IMR-90 (cell line): ENCODE measurements around the gene MEF2B. TPM values are rescaled to one million over a fixed set of nuclear protein-coding genes. Genes with fewer than 3 reads are reported as not detected.

ENCODE experiments used
- ATAC-seq: fragments of 200-7000 bp; cut with Tn5 transposase; 2 replicates; pipeline ENCODE4 v1.9.1; 2020; ENCODE audit warnings: low read depth, mild to moderate bottlenecking, moderate library complexity
- BruUV-seq: library from RNA; stranded (reverse); fragments of 400-500 nt; replicated peaks from 2 replicates; lab custom pipeline; 2021; lab: Mats Ljungman, UMichigan
- CTCF ChIA-PET: fragments of 300-600 bp; formaldehyde crosslinking; extraction: SDS; loops from one replicate; lab custom pipeline; 2021; ENCODE audit warnings: antibody characterized with exemption; lab: Yijun Ruan, JAX
- POLR2A ChIA-PET: fragments of 300-600 bp; sonication (Branson Sonifier 250); formaldehyde crosslinking; loops from one replicate; lab custom pipeline; 2022; ENCODE audit warnings: antibody characterized with exemption; ENCODE audit not compliant: unreplicated experiment; lab: Charles Lee
- DNase-seq: peaks from one replicate; pipeline ENCODE4 v3.0.0; 2013
- H2AFZ ChIP-seq: replicated peaks from 2 replicates; pipeline ENCODE3; 2013; ENCODE audit warnings: low read length, mild to moderate bottlenecking; ENCODE audit not compliant: poor library complexity
- H2AK5ac ChIP-seq: 2 replicates; pipeline ENCODE4 v1.6.1; 2013; ENCODE audit warnings: low read depth, low read length, inconsistent platforms
- H2AK9ac ChIP-seq: replicated peaks from 2 replicates; pipeline ENCODE3; 2013; ENCODE audit warnings: mild to moderate bottlenecking, low read depth, low read length, moderate library complexity; ENCODE audit not compliant: poor library complexity
- H2BK120ac ChIP-seq: 2 replicates; pipeline ENCODE4 v1.6.1; 2013; ENCODE audit warnings: low read depth, low read length, inconsistent platforms
- H2BK15ac ChIP-seq: 3 replicates; pipeline ENCODE4 v1.6.1; 2013; ENCODE audit warnings: low read depth, low read length, inconsistent platforms
- H2BK20ac ChIP-seq: 2 replicates; pipeline ENCODE4 v1.6.1; 2013; ENCODE audit warnings: low read depth, mild to moderate bottlenecking, inconsistent platforms, low read length, moderate library complexity
- H2BK5ac ChIP-seq: 2 replicates; pipeline ENCODE4 v1.6.1; 2013; ENCODE audit warnings: mild to moderate bottlenecking, low read depth, low read length, inconsistent platforms; ENCODE audit not compliant: poor library complexity, severe bottlenecking
- H3K14ac ChIP-seq: replicated peaks from 2 replicates; pipeline ENCODE4 v1.6.1; 2013; ENCODE audit warnings: low read depth, low read length, inconsistent platforms
- H3K18ac ChIP-seq: 2 replicates; pipeline ENCODE4 v1.6.1; 2013; ENCODE audit warnings: low read depth, low read length, control low read depth
- H3K23ac ChIP-seq: 2 replicates; pipeline ENCODE4 v1.6.1; 2013; ENCODE audit warnings: low read depth, low read length, inconsistent platforms
- H3K27ac ChIP-seq: 2 replicates; pipeline ENCODE4 v1.5.1; 2013; ENCODE audit warnings: mild to moderate bottlenecking, control low read depth, low read length; ENCODE audit not compliant: insufficient read depth
- H3K27me3 ChIP-seq: 2 replicates; pipeline ENCODE4 v1.6.1; 2013; ENCODE audit warnings: low read length; ENCODE audit not compliant: control insufficient read depth, insufficient read depth
- H3K36me3 ChIP-seq: 2 replicates; pipeline ENCODE4 v1.6.1; 2013; ENCODE audit warnings: low read length, mixed read lengths; ENCODE audit not compliant: control insufficient read depth, insufficient read depth
- H3K4ac ChIP-seq: 2 replicates; pipeline ENCODE4 v1.6.1; 2013; ENCODE audit warnings: low read depth, low read length, inconsistent platforms
- H3K4me1 ChIP-seq: 2 replicates; pipeline ENCODE4 v1.6.1; 2013; ENCODE audit warnings: low read length, mixed read lengths; ENCODE audit not compliant: control insufficient read depth, insufficient read depth
- H3K4me2 ChIP-seq: 2 replicates; pipeline ENCODE4 v1.6.1; 2013; ENCODE audit warnings: low read depth, mild to moderate bottlenecking, control low read depth, low read length, moderate library complexity
- H3K4me3 ChIP-seq: 2 replicates; pipeline ENCODE4 v1.5.1; 2013; ENCODE audit warnings: low read depth, mild to moderate bottlenecking, control low read depth, low read length, moderate library complexity; ENCODE audit not compliant: insufficient read depth
- H3K56ac ChIP-seq: 2 replicates; pipeline ENCODE4 v1.6.1; 2013; ENCODE audit warnings: low read length, inconsistent platforms; ENCODE audit not compliant: insufficient read depth; ENCODE audit errors: extremely low read depth
- H3K79me1 ChIP-seq, 2 experiments: 2 replicates each; pipeline ENCODE4 v1.6.1; 2013; ENCODE audit warnings: low read length in 2 of 2, inconsistent platforms in 1 of 2, low read depth in 1 of 2
- H3K9ac ChIP-seq: 2 replicates; pipeline ENCODE4 v1.6.1; 2013; ENCODE audit warnings: low read depth, low read length, control low read depth
- H3K9me1 ChIP-seq: 2 replicates; pipeline ENCODE4 v1.6.1; 2013; ENCODE audit warnings: low read length, inconsistent platforms; ENCODE audit not compliant: insufficient read depth
- H3K9me3 ChIP-seq: 2 replicates; pipeline ENCODE4 v1.6.1; 2013; ENCODE audit warnings: low read length; ENCODE audit not compliant: control insufficient read depth, insufficient read depth
- H4K20me1 ChIP-seq: 2 replicates; pipeline ENCODE4 v1.6.1; 2013; ENCODE audit warnings: low read length, inconsistent platforms; ENCODE audit not compliant: insufficient read depth
- H4K5ac ChIP-seq: 2 replicates; pipeline ENCODE4 v1.6.1; 2013; ENCODE audit warnings: mild to moderate bottlenecking, low read depth, low read length, control low read depth
- H4K8ac ChIP-seq, 2 experiments: 2 replicates each; pipeline ENCODE4 v1.6.1; 2013; ENCODE audit warnings: low read depth in 2 of 2, low read length in 2 of 2, control low read depth in 1 of 2, inconsistent platforms in 1 of 2
- H4K91ac ChIP-seq: 2 replicates; pipeline ENCODE4 v1.6.1; 2013; ENCODE audit warnings: low read depth, low read length, inconsistent platforms; ENCODE audit not compliant: insufficient read depth
- BHLHE40 ChIP-seq: fragments of 150-350 bp; IDR thresholded peaks from 2 replicates; pipeline ENCODE4 v1.6.1; 2016; ENCODE audit warnings: mild to moderate bottlenecking, low read depth, low read length
- ELK1 ChIP-seq: fragments of 150-350 bp; IDR thresholded peaks from 2 replicates; pipeline ENCODE4 v1.6.1; 2016; ENCODE audit warnings: low read depth, mild to moderate bottlenecking, low read length, moderate library complexity, borderline replicate concordance
- MAFK ChIP-seq: IDR thresholded peaks from 2 replicates; pipeline ENCODE4 v1.6.1; 2012; ENCODE audit warnings: low read depth, low read length, improper control_type of control experiment
- MAZ ChIP-seq: IDR thresholded peaks from 2 replicates; pipeline ENCODE4 v1.6.1; 2012; ENCODE audit warnings: low read depth, mild to moderate bottlenecking, low read length, improper control_type of control experiment, moderate library complexity, borderline replicate concordance
- MXI1 ChIP-seq: IDR thresholded peaks from 2 replicates; pipeline ENCODE4 v1.6.1; 2012; ENCODE audit warnings: low read depth, mild to moderate bottlenecking, low read length, moderate library complexity, borderline replicate concordance
- RAD21 ChIP-seq: IDR thresholded peaks from 2 replicates; pipeline ENCODE4 v1.6.1; 2012; ENCODE audit warnings: low read length, improper control_type of control experiment
- RCOR1 ChIP-seq: IDR thresholded peaks from 2 replicates; pipeline ENCODE4 v1.6.1; 2012; ENCODE audit warnings: mild to moderate bottlenecking, low read length, improper control_type of control experiment; ENCODE audit not compliant: insufficient replicate concordance
- RFX5 ChIP-seq: IDR thresholded peaks from 2 replicates; pipeline ENCODE4 v1.8.0; 2012; ENCODE audit warnings: low read depth, mild to moderate bottlenecking, low read length, moderate library complexity
- USF2 ChIP-seq: fragments of 150-350 bp; IDR thresholded peaks from 2 replicates; pipeline ENCODE4 v1.6.1; 2017; ENCODE audit warnings: mild to moderate bottlenecking, antibody characterized with exemption, low read length, low read depth
- WGBS, 2 experiments: methylation state at CpG; one replicate each; pipeline versions ENCODE4 v1.1.5 to v1.1.7; 2013; ENCODE audit warnings: missing lambda C conversion rate in 2 of 2; ENCODE audit not compliant: insufficient read length in 1 of 2; ENCODE audit errors: extremely low coverage in 2 of 2; 5-methylcytosine and 5-hydroxymethylcytosine counted together
- dilution Hi-C: fragments of 300-500 bp; cut with HindIII; formaldehyde crosslinking; loops from one replicate; pipeline ENCODE4 v1.14.3; 2018; ENCODE audit warnings: low sequenced_read_pairs; ENCODE audit not compliant: unreplicated experiment
- in situ Hi-C: fragments of 300-500 bp; cut with MboI; formaldehyde crosslinking; loops from 3 replicates; pipeline ENCODE4 v1.14.3; 2019; ENCODE audit warnings: low sequenced_read_pairs, inconsistent platforms, mixed read lengths
- intact Hi-C: fragments of 100-400 bp; cut with micrococcal nuclease; formaldehyde crosslinking; loops from 2 replicates; pipeline ENCODE4 v1.10.0; 2022
- polyA plus RNA-seq, 3 experiments: library from polyadenylated mRNA; depleted of rRNA; stranded (reverse); fragments of >200 nt; gene quantifications; 2 replicates each; pipeline ENCODE4 v1.2.3, GENCODE V29; 2012; ENCODE audit warnings: low replicate concordance in 1 of 3
- total RNA-seq: library from RNA; depleted of rRNA; stranded (reverse); fragments of >200 nt; gene quantifications from 2 replicates; pipeline ENCODE4 v1.2.3, GENCODE V29; 2012

The MEF2B gene
- total and polyA plus RNA-seq, 2 of the 4 experiments (the other 2 are of a cell fraction): 0.18 to 0.94 TPM

DNA sequence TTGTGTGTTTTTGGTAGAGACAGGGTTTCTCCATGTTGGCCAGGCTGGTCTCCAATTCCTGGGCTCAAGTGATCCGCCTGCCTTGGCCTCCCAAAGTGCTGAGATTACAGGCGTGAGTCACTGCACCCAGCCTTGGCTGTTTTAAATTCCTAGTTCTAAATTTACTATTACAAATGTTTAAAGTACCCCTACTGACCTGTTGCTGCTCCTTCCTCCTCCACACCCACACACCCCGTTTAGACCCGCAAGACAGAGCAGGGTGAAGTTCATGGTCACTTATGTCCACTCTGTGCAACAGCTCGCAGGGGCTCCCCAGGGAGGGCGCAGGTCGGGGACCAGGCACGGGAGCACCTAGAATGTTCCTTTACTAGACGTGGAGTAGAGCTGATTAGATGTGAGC, 60.5 kb downstream of the MEF2B start:
- H3K79me1 ChIP-seq: no peaks in the 10 kb centered on the region
- H4K5ac ChIP-seq: no peak overlapping the region
- no peak overlapping the region for H3K4me3 ChIP-seq
- DNase-seq (peak; percentile 38), ATAC-seq (peak; percentile 60)
- no peak overlapping the region for H2BK120ac ChIP-seq
- H3K18ac ChIP-seq: no peak overlapping the region
- dilution Hi-C loops (no loop called here), intact Hi-C loops (no loop called here), in situ Hi-C loops (no loop called here)
- H2AK5ac ChIP-seq: no peak overlapping the region; the same call in 1 of the 2 replicates
- no peak overlapping the region for H3K4ac ChIP-seq
- H2AK9ac ChIP-seq: peak overlapping the region; percentile 15
- no peaks in the 10 kb centered on the region for H3K36me3 ChIP-seq
- CTCF ChIA-PET: interaction anchor here (0.8 kb wide), 1 partner anchor 114 kb away, joined by 5 read pairs; no protein-coding TSS in a partner anchor
- H3K4me1 ChIP-seq: peaks cover 27% of the 10 kb centered on the region
- H3K9me1 ChIP-seq: peaks cover 8% of the 10 kb centered on the region
- WGBS, 2 experiments: 65% methylated on average over 5 of the region's 9 CpGs; no CpG with 5 or more reads in 1 of the 2 experiments
- no peaks in the 10 kb centered on the region for H3K9me3 ChIP-seq
- no peaks in the 10 kb centered on the region for H4K20me1 ChIP-seq
- no peak overlapping the region for H3K14ac ChIP-seq
- H2BK15ac ChIP-seq: no peak overlapping the region
- H2BK20ac ChIP-seq: peak overlapping the region; percentile 42; the same call in 1 of the 2 replicates
- H4K8ac ChIP-seq: no peak overlapping the region
- no peak overlapping the region for H3K23ac ChIP-seq
- peak overlapping the region; percentile 45 for H3K4me2 ChIP-seq
- no peak overlapping the region for H3K9ac ChIP-seq
- POLR2A ChIA-PET: no interaction called here
- no peak overlapping the region for H3K27ac ChIP-seq
- peak overlapping the region; percentile 81 for H2AFZ ChIP-seq
- no peak overlapping the region for H2BK5ac ChIP-seq
- TF ChIP-seq RCOR1 (no peak), RAD21 (no peak), MXI1 (no peak), ELK1 (no peak), MAZ (no peak), USF2 (no peak), MAFK (no peak), RFX5 (no peak), BHLHE40 (no peak)
- H3K56ac ChIP-seq: no peak overlapping the region
- no TSS peak for BruUV-seq
- no peaks in the 10 kb centered on the region for H3K27me3 ChIP-seq
- H4K91ac ChIP-seq: no peak overlapping the region
